GM18873 (cell line): Measurements from ENCODE around the gene SLMAP.

ENCODE experiments used
- ATAC-seq: cut with Tn5 transposase; IDR thresholded peaks from one replicate; pipeline ENCODE4 v1.9.1; 2021; ENCODE audit warnings: mild to moderate bottlenecking, moderate library complexity, moderate number of reproducible peaks; ENCODE audit not compliant: unreplicated experiment, low FRiP score

The SLMAP gene

DNA sequence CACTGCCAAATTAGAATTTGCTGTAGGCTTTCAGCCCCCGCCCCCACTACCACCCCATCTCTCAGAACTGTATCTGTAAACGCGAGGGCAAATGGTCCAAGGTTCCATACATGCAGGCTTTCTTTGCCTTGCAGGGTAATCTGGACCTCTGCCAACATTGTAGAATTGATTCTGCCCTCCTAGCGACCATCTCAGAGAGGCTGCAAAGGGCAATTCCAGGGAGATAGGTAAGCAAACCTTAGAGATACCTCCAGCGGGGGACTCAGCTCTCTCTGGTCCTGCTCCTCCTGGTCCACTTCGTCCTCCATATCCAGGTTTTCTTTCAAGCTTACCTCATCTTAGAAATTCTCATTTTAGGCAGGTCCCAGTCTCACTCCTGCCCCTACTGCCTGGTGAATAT, 64.4 kb downstream of the SLMAP start:
- no peak for ATAC-seq

DNA sequence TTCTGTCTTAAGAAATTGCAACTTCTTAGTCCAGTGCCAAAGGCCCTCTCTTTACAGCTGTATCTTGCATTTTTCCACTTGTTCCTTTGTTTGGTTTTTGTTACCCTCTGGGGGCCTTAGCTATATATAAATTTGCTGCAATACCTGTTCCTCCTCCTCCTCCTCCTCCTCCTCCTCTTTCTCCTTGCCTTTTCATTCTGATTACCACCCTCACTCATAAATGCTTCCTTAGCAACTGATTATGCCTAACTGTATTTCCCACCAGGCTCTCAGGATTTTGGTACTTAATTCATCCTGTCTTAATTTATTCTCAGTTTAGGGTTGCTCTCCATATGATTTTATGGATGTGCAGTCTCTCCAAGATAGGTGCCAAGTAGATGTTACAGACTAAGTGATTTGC, 65.7 kb downstream of the SLMAP start:
- ATAC-seq: no peak

DNA sequence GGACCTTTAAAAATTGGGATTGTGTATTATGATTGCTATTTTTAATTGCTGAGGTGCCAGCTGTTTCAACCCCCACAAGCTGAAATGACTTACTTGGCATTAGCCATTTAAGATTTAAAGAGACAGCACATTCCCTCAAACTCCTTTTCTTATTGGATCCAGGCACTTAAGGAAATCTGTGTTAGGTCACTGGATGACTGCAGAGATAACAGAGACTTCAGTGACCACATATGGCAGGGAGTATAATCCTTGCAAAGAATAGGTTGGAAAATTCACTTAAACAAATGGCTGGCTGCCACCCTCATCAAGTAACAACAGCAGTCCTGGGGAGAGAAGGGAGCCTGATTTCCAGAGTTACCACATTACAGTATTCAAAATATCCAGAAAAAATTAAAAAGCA, 66.6 kb downstream of the SLMAP start:
- no peak for ATAC-seq

DNA sequence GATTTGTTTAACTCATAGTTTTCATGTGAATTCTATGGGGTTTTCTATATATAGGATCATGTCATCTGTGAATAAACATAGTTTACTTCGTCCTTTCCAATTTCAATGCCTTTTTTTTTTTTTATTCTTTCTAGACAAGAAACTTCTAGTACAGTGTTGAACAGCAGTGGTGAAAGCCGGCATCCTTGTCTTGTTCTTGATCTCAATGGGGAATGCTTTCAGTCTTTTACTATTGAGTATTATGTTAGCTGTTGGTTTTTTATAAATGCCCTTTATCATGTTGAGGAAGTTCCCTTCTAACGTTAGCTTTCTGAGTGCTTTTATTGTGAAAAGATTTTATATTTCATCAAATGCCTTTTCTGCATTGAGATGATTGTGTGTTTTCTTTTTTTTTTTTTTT, 69.0 kb downstream of the SLMAP start:
- ATAC-seq: no peak

DNA sequence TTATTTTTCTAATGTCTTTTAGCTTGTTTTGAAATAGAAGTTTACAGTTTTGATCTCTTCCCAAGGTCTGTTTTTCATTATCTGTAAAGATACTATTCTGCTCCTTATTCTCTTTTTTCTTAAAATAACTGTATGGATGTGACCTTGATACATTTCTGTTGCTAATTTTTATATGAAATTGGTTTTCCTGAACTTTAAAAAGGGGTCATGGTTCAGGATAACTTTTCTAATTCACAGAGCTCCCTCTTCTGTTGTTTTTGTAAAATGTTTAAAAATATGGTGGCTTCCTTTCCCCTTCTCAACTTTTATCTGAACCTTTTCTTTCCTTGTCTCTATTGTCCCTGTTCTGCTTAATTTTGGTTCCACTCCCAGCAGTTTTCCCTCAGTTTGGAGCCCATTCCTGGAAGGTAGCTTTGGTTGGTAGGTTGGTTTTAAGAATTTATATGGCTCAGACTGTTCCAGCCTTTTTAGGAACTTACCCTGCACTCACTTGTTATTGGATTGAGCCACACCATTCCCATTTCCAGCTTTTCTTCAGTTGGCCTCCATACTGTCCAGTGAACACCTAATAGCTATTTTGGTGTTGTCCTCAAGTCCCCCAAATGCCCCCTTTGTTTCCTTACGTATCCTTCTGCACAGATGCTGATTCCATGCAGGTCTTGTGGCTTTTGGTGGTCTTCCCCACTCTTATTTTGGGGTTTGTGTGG, 70.3 kb downstream of the SLMAP start:
- ATAC-seq: no peak

DNA sequence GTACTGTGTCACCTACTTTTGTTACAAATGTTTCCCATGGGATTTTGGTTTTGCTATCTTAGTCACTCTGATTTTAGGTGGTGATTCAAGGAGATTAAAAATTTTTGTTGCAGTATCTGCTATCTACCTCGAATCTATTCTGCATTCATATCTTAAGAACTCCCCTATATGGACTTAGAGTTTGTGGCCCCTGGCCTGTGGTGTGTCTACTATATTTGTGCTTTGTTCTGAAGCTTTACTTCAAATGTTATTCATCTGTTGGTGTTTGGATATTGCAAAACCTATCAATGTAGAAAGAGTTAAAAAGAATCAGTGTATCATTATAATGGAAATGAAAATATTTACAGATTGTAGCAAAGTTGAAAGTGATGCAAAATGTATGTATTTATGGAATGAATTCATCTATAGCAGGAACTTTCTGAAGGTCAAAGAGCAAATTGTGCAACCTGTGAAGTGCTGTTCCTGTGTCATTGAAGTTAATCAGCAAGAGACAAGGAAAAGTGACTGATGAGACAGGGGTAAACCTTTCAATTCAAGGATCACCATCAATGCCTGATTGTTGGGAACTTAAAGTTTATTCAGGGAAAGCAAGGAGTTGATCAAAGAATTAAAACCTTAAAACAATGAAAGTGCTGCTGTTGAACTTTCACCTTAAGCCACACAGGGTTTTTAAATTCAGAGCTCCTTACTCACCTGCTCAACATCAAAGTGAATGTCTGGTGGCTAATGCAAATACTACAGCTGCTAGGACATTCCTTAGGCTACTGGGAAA, 71.0 kb downstream of the SLMAP start:
- no peak for ATAC-seq

DNA sequence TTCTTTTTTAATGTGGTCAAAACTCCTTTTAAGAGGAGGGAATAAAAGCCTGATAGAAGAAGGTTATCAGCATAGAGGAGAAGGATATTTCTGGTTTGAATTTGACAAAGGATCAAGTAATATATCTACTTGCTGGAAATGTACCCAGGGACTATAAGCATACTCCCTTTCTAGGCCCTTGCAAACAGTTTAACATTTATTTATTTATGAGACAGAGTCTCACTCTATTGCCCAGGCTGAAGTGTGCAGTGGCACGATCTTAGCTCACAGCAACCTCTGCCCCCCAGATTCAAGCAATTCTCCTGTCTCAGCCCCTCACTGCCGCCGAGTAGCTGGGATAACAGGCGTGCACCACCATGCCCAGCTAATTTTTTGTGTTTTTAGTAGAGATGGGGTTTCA, 71.6 kb downstream of the SLMAP start:
- ATAC-seq: no peak

DNA sequence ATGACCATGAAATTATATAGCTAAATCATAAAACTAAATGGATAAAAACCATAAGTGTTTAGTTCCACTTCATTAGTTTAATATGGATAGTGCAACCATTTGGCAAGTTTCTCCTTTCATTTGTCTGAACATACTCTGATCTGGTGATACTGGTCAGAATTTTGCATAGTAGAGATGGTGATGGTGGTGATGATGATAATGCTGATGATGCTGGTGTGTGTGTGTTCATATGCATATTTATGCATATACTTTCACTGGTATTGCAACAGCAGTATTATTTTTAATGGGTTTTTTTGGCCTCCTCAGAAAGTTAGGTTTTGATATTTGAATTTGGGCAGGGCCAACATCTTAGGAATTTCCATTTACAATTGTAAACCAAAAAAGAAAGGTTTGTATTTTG, 76.4 kb downstream of the SLMAP start:
- no peak for ATAC-seq

DNA sequence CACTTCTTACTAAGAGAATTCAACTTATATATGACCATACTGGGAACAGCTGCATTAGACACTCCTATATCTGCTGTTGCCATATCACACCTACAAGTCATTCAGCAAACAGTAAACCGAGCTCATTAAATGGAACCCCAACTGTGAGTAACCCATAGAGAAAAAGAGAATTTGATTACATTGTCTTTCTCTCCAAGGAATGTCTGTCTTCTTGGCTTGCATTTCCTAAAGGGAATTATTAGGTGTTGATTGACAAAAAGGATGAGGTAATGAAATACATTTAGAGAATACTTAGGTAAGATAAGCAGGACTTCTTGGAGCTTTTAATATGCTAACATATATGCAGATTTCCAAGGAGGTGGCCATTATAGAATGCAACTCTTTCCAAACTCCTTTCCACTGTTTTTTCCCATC, 76.8 kb downstream of the SLMAP start:
- ATAC-seq: no peak

DNA sequence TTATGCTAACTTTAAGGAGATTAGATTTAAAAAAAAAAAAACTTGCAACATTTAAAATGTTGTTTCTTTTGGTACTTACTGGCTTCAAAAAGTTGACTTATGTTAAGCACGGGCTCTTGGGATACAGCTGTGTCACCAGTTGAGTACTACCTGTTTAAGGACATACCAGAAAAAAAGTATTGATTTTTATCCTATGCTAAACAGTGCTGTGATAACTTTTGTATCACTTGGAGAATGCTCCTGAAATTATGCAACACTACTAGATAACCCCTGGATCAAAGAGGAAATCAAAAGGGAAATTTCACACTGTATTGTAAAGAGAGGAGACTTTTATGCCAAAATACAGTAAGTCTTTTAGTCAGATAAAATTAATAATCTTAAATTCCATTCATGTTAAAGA, 77.7 kb downstream of the SLMAP start:
- no peak for ATAC-seq

DNA sequence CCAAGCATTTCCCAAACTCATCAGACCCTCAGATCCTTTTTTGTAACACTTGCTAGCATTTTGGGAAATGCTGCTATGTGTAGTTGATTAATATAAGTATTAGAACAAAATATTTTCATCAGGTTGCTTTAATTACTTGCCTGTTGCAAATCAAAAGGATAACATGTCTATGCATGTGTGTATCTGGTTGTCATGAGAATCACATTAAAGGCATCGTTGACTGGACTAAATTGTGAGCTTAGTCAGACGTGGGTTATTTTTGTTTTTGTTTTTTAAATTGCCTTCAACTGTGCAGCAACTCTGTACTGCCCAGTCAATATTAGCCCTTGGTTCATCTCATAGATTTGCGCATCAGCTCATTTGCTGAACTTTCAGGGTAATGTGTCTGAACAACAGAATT, 81.6 kb downstream of the SLMAP start:
- ATAC-seq: no peak

DNA sequence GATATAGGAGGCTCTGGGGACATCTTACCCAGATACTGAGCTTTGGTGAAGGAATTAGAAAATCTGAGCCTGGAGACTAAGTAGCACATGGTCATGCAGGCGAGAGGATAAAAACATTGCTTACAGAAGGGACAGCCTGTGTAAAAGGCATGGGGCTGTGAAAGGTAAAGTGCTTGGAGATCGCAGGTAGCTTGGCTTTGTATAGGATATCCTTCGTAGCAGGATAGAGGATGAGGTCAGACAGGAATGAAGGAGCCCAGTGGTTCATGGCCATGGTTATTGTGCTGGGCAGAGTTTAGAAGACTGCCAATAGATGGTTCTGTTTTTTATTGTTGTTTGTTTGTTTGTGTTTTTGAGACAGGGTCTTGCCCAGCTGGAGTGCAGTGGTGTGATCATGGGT, 82.5 kb downstream of the SLMAP start:
- no peak for ATAC-seq

DNA sequence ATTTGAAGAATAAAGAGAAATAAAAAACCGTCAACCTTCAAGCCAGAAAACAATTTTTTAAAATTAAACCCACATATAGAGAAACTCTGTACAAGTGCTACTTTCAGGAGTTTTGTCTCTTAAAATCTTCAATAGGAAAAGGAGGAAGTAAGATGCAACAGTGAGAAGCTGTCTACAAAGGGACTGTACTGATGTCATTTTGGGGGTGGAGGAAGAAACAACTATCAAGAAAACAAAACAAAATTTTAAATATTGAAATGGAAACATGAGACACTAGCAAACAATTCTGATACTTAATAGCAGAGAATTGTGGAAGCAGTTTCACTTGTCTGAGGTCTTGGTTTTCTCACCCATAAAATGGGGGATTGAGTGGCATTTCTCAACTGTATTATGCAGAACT, 84.4 kb downstream of the SLMAP start:
- no peak for ATAC-seq

DNA sequence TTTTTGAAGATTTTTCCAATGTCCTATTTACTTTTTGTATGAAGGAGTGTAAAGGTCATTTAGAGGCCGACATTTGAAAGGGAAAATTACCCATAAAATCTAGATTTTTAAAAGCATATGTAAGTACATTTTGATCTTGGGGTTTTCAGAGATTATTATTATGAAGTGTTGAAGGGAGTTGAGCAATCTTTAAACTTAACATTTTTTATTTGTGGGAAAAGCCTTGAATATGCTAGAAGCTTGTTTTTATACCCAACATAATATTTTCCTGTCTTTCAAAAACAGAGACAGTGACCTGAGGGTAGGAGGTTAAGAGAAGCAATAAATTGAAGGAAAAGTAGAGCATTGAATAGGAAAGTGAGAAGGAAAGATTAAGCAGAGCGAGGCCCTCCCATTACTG, 85.7 kb downstream of the SLMAP start:
- ATAC-seq: no peak

DNA sequence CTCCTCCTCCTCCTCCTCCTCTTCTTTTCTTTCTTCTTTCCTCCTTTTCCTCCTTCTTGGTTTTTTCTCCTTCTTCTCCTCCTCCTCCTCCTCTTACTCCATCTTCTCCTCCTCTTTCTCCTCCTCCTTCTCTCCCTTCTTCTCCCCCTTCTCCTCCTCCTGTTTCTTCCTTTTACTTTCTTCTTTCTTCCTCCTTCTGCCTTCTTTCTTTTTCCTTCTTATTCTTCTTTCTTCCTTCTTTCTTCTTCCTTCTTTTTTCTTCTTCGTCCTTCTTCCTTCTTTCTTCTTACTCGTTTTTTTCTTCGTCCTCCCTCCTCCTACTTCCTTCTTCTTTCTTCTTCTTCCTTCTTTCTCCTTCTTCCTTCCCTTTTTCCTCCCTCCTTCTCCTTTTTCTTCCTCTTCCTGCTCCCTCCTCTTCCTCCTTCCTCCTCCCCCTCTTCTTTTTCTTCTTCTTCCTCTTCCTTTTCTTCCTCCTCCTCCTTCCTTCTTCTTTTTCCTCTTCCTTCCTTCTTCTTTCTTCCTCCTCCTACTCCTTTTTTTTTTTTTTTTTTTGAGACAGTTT, 92.1 kb downstream of the SLMAP start:
- ATAC-seq: no peak

DNA sequence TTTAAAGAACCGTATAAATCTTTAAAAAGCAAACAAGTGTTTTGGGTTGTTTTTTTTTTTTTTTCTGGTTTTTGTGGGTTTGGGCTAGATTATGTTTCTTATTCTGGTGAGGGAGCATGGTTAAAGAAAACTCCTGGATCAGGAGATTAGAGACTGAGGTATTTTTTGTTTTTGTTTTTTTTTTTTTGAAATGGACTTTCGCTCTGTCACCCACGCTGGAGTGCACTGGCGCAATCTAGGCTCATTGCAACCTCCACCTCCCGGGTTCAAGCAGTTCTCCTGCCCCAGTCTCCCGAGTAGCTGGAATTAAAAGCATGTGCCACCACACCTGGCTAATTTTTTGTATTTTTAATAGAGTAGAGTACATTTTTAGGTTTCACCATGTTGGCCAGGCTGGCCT, 95.2 kb downstream of the SLMAP start:
- ATAC-seq: no peak

DNA sequence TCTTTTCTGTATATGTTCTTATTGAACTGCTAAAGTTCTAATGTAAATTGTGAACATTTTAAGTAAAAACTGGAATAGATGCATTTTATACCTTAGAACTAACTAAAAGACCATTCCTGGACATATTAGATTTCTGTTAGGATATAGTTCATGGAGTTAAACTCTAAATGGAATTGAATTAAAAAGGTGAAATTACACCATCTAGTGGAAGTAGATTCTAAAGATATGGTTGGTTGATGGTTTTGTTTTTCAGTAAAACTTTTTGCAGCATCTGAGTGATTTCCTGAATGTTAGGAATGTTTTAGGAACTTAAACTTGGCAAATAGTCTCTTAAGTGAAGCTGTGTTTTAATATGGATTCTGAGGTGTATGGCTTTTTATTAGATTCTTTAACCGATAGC, 96.8 kb downstream of the SLMAP start:
- ATAC-seq: no peak

DNA sequence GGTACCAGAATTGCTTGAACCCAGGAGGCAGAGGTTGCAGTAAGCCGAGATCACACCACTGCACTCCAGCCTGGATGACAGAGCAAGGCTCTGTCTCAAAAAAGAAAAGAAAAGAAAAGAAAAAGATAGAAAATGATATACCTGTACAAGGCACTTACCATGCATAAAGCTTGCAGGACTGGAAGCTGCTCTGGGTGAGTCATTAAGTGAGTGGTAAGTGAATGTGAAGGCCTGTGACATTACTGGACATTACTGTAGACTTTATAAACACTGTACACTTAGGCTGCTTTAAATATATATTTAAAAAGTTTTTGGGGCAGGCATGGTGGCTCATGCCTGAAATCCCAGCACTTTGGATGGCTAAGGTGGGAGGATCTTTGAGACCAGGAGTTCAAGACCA, 99.2 kb downstream of the SLMAP start:
- ATAC-seq: no peak

DNA sequence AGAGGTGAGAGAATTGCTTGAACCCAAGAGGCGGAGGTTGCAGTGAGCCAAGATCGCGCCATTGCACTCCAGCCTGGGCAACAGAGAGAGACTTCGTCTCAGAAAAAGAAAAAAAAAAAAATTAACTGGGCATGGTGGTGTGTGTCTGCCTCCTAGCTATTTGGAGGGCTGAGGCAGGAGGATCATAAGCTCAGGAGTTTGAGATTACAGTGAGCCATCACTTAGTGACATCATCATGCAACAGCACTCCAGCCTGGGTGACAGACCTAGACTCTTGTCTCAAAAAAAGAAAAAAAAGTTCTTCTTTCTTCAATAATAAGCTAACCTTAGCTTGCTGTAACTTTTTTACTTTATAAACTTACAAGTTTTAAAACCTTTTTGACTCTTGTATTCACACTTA, 99.8 kb downstream of the SLMAP start:
- no peak for ATAC-seq

DNA sequence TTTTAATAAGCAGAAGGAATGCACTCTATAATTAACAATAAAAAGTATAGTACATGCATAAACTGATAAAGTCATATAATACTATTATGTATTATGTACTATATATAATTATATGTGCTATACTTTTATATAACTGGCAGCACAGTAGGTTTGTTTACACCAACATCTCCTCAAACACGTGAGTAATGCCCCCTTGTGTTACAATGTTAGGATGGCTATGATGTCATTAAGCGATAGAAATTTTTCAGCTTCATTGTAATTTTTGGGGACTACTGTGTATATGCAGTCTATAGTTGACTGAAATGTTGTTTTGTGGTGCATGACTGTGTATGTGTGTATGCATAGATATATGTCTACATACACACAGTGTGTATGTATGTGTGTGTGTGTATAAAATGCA, 100.6 kb downstream of the SLMAP start:
- ATAC-seq: no peak

DNA sequence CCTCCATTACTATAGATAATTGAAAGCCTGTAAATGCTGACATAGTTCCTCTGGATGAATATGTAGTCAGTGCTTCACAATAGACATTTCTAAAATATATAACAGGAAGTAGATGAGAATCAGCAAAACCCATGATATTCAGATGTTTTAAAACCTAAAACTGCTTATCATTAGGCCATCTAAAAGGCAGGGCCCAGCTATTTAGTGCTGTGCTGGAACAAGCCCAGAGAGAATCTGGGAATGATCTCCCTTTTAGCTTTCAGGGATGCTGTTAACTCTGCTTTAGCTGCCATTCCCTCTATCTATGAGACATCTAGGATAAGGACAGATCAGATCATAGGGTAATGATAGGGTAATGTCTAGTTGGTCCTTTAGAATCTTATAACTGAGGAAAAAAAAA, 106.8 kb downstream of the SLMAP start:
- ATAC-seq: no peak

DNA sequence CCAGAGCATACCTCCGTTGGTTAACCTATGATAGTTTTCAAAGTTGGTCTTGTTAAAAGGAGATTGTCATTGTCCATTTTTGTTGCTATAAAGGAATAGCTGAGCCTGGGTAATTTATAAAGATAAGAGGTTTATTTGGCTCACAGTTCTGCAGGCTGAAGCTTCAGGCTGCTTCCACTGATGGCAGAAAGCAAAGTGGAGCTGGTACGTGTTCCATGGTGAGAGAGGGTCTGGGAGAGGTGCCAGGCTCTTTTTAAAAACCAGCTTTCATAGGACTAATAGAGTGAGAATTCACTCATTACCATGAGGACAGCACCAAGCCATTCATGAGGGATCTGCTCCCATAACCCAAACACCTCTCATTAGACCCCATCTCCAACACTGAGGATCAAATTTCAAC, 107.3 kb downstream of the SLMAP start:
- no peak for ATAC-seq
